ENCODE results near the gene LFNG. TPM values are rescaled to one million over a fixed set of nuclear protein-coding genes. Genes with fewer than 3 reads are reported as not detected.

The LFNG gene
- total RNA-seq, 1 experiment from 2014 or later = 21.3 TPM

GRCh38 chr7:2482725-2483451 is 36.7 kb upstream of the LFNG start:
- no peak for TF ChIP-seq EZH2 (IDR thresholded peaks at IDR 0.05; ENCODE audit: low read depth)
- TF ChIP-seq, protein P1, sequence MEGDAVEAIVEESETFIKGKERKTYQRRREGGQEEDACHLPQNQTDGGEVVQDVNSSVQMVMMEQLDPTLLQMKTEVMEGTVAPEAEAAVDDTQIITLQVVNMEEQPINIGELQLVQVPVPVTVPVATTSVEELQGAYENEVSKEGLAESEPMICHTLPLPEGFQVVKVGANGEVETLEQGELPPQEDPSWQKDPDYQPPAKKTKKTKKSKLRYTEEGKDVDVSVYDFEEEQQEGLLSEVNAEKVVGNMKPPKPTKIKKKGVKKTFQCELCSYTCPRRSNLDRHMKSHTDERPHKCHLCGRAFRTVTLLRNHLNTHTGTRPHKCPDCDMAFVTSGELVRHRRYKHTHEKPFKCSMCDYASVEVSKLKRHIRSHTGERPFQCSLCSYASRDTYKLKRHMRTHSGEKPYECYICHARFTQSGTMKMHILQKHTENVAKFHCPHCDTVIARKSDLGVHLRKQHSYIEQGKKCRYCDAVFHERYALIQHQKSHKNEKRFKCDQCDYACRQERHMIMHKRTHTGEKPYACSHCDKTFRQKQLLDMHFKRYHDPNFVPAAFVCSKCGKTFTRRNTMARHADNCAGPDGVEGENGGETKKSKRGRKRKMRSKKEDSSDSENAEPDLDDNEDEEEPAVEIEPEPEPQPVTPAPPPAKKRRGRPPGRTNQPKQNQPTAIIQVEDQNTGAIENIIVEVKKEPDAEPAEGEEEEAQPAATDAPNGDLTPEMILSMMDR (conservative IDR thresholded peaks at IDR 0.05) = peak; percentile 37; the same call in 1 of the 2 replicates
- no peak overlapping the region for H3K4me2 ChIP-seq
- H3F3A ChIP-seq (ENCODE audit: insufficient read depth, low read depth) = peaks cover 5% of the 10 kb centered on the region; the same call in 1 of the 2 replicates
- peaks cover 6% of the 10 kb centered on the region; the same call in 1 of the 2 replicates for H3K4me1 ChIP-seq (replicated peaks; ENCODE audit: insufficient read depth)
- CTCF ChIA-PET = no interaction called here
- H3K27me3 ChIP-seq (ENCODE audit: insufficient read depth, low read depth) = no peaks in the 10 kb centered on the region; the same call in 1 of the 2 replicates
- H3K27ac ChIP-seq = no peak overlapping the region
- peak in 1 of 2 experiments; percentile 32 for DNase-seq
- intact Hi-C loops (cut with micrococcal nuclease; ENCODE audit: unreplicated experiment) = no loop called here
- H3K4me3 ChIP-seq = no peak overlapping the region
- POLR2A ChIA-PET (ENCODE audit: unreplicated experiment) = no interaction called here
- no peaks in the 10 kb centered on the region for H3K9me2 ChIP-seq (ENCODE audit: insufficient read depth)
- no peaks in the 10 kb centered on the region for H3K79me2 ChIP-seq (ENCODE audit: low read depth)
- no peaks in the 10 kb centered on the region for H4K20me1 ChIP-seq (ENCODE audit: insufficient read depth)
- H2AFZ ChIP-seq = no peak overlapping the region
- H3K9me3 ChIP-seq (ENCODE audit: insufficient read depth, low read depth) = no peaks in the 10 kb centered on the region; the same call in 1 of the 2 replicates
- BruUV-seq (replicated peaks) = no TSS peak
- no peaks in the 10 kb centered on the region for H3K36me3 ChIP-seq (ENCODE audit: low read depth)

GRCh38 chr7:2483494-2483893 is 36.1 kb upstream of the LFNG start:
- no peaks in the 10 kb centered on the region; the same call in 1 of the 2 replicates for H3K27me3 ChIP-seq (ENCODE audit: insufficient read depth, low read depth)
- no peak overlapping the region for H3K4me2 ChIP-seq
- no peaks in the 10 kb centered on the region; the same call in 1 of the 2 replicates for H3K9me3 ChIP-seq (ENCODE audit: insufficient read depth, low read depth)
- TF ChIP-seq, protein P1 (conservative IDR thresholded peaks at IDR 0.05) = no peak
- no peak for TF ChIP-seq EZH2 (IDR thresholded peaks at IDR 0.05; ENCODE audit: low read depth)
- H3K4me3 ChIP-seq = no peak overlapping the region
- H3K79me2 ChIP-seq (ENCODE audit: low read depth) = no peaks in the 10 kb centered on the region
- H2AFZ ChIP-seq = no peak overlapping the region
- peak in 1 of 2 experiments; percentile 23 for DNase-seq
- no peaks in the 10 kb centered on the region for H3K9me2 ChIP-seq (ENCODE audit: insufficient read depth)
- H3K36me3 ChIP-seq (ENCODE audit: low read depth) = no peaks in the 10 kb centered on the region
- no TSS peak for BruUV-seq (replicated peaks)
- peaks cover 2% of the 10 kb centered on the region; the same call in 1 of the 2 replicates for H3K4me1 ChIP-seq (replicated peaks; ENCODE audit: insufficient read depth)
- CTCF ChIA-PET = interaction anchor here (0.6 kb wide), 1 partner anchor 139 kb away, joined by 5 read pairs; no protein-coding TSS in a partner anchor
- POLR2A ChIA-PET (ENCODE audit: unreplicated experiment) = interaction anchor here (0.6 kb wide), 1 partner anchor 41 kb away, joined by 3 read pairs; no protein-coding TSS in a partner anchor
- intact Hi-C loops (cut with micrococcal nuclease; ENCODE audit: unreplicated experiment) = no loop called here
- no peak overlapping the region for H3K27ac ChIP-seq
- peaks cover 5% of the 10 kb centered on the region; the same call in 1 of the 2 replicates for H3F3A ChIP-seq (ENCODE audit: insufficient read depth, low read depth)
- no peaks in the 10 kb centered on the region for H4K20me1 ChIP-seq (ENCODE audit: insufficient read depth)

DNA sequence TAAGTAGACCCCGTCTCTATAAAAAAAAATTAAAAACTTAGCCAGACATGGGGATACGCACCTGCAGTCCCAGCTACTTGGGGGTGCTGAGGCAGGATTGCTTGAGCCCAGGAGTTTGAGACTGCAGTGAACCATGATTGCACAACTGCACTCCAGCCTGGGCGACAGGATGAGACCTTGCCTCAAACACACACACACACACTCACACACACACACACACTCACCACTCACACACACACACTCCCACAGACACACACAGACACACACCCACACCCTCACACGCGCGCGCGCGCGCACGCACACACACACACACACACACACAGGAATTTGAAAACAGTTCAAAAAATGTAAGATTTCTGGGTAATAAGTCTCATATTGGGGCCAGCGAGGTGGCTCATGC is 34.7 kb upstream of the LFNG start:
- no peak for TF ChIP-seq EZH2 (IDR thresholded peaks at IDR 0.05; ENCODE audit: low read depth)
- TF ChIP-seq, protein P1 (conservative IDR thresholded peaks at IDR 0.05) = no peak
- no peaks in the 10 kb centered on the region; the same call in 1 of the 2 replicates for H3K9me3 ChIP-seq (ENCODE audit: insufficient read depth, low read depth)
- no peaks in the 10 kb centered on the region for H3K9me2 ChIP-seq (ENCODE audit: insufficient read depth)
- no peak overlapping the region for H3K4me3 ChIP-seq
- ChIA-PET POLR2A (ENCODE audit: unreplicated experiment) (no interaction called here), CTCF (interaction anchor here (0.6 kb wide), 1 partner anchor 198 kb away, joined by 7 read pairs; no protein-coding TSS in a partner anchor)
- H3K4me1 ChIP-seq (replicated peaks; ENCODE audit: insufficient read depth) = no peaks in the 10 kb centered on the region
- no peaks in the 10 kb centered on the region for H4K20me1 ChIP-seq (ENCODE audit: insufficient read depth)
- intact Hi-C loops (cut with micrococcal nuclease; ENCODE audit: unreplicated experiment) = no loop called here
- peak in 1 of 2 experiments; percentile 6 for DNase-seq
- H3K79me2 ChIP-seq (ENCODE audit: low read depth) = no peaks in the 10 kb centered on the region
- no peaks in the 10 kb centered on the region; the same call in 1 of the 2 replicates for H3K27me3 ChIP-seq (ENCODE audit: insufficient read depth, low read depth)
- peaks cover 5% of the 10 kb centered on the region; the same call in 1 of the 2 replicates for H3F3A ChIP-seq (ENCODE audit: insufficient read depth, low read depth)
- H3K4me2 ChIP-seq = no peak overlapping the region
- BruUV-seq (replicated peaks) = no TSS peak
- H3K27ac ChIP-seq = no peak overlapping the region
- H2AFZ ChIP-seq = no peak overlapping the region
- no peaks in the 10 kb centered on the region for H3K36me3 ChIP-seq (ENCODE audit: low read depth)
